Thyroid gland (tissue), 4 donors: ENCODE measurements around the gene E2F7. TPM values are rescaled to one million over a fixed set of nuclear protein-coding genes. Genes with fewer than 3 reads are reported as not detected.
"Not testable (repeated sequence)": the region's sequence is repeated elsewhere in the genome, so short reads cannot be mapped to it uniquely, and the experiment has no call there.

Experiments used
- DNase-seq, 2 donors: peaks; one replicate each; pipeline ENCODE4 v3.0.0-alpha.2; 2019
- H3K27ac ChIP-seq, 3 donors: fragments of 200-600 bp; sonication (generic); 1 replicate in 2 of 3; 2 replicates in 1 of 3; pipeline ENCODE4 v1.5.1; 2016 to 2019; ENCODE audit warnings: mild to moderate bottlenecking in 1 of 3, moderate library complexity in 1 of 3
- H3K27me3 ChIP-seq: fragments of 200-600 bp; sonication (generic); one replicate; pipeline ENCODE4 v1.5.1; 2019
- H3K36me3 ChIP-seq, 2 donors: fragments of 200-600 bp; sonication (generic); one replicate each; pipeline ENCODE4 v1.5.1; 2016 to 2019
- H3K4me1 ChIP-seq, 2 donors: fragments of 200-600 bp; sonication (generic); one replicate each; pipeline ENCODE4 v1.5.1; 2017 to 2019
- H3K4me3 ChIP-seq, 3 donors: fragments of 200-600 bp; sonication (generic); replicated peaks in 1 of 3; 1 replicate in 2 of 3; 2 replicates in 1 of 3; pipeline ENCODE4 v1.5.1; 2016; ENCODE audit warnings: mild to moderate bottlenecking in 1 of 3
- H3K9me3 ChIP-seq: fragments of 200-600 bp; sonication (generic); one replicate; pipeline ENCODE4 v1.5.1; 2017
- POLR2A ChIP-seq, 2 donors: fragments of 450-650 bp; IDR thresholded peaks; one replicate each; pipeline ENCODE4 v1.6.1; 2017; ENCODE audit warnings: antibody characterized with exemption in 2 of 2, mild to moderate bottlenecking in 2 of 2, moderate library complexity in 1 of 2
- WGBS, 2 donors: methylation state at CpG; one replicate each; pipeline ENCODE4 v1.1.5; 2017; 5-methylcytosine and 5-hydroxymethylcytosine counted together
- intact Hi-C: fragments of 100-400 bp; cut with DNase I; formaldehyde crosslinking; loops from one replicate; pipeline ENCODE4 v1.15.1; 2023
- total RNA-seq, 4 donors: library from RNA; depleted of rRNA; stranded (reverse); fragments of >200 nt; gene quantifications; one replicate each; pipeline ENCODE4 v1.2.3, GENCODE V29; 2016
- TF ChIP-seq, protein P1 (sequence below), 6 experiments: fragments of 200-600 bp in 3 of 6; fragments of 450-650 bp in 3 of 6; sonication (generic) in 3 of 6; IDR thresholded peaks; one replicate each; pipeline ENCODE4 v1.5.1; 2016 to 2019; ENCODE audit warnings: antibody characterized with exemption in 6 of 6, mild to moderate bottlenecking in 2 of 6, inconsistent platforms in 1 of 6, moderate library complexity in 1 of 6

Gene E2F7
- total RNA-seq, 4 donors from 2014 or later: 4.6 TPM; not detected in 3

DNA sequence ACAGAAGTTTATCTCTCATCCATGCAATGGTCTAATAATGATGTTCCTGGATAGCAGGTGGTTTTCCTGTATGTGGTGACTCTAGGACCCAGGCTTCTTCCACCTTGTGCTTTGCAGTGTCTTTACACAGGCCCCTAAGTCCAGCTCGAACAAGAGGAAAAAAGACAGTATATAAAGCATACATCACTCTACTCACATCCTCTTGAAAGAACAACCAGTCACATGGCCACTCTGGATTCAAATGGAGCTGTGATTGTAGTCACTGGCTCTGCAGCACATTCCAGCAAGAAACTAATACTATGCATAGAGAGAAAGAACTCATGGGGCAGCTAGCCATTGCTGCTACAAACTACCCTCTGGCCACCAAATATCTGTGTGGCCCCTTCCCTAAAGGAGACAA is 11.5 kb upstream of the E2F7 start:
- no peak overlapping the region for H3K27ac ChIP-seq
- no peak for DNase-seq
- no peak overlapping the region for H3K4me3 ChIP-seq
- intact Hi-C loops: no loop called here
- WGBS, 2 donors: 22 to 39% methylated on average over 1 of the region's 1 CpG
- no peaks in the 10 kb centered on the region for H3K4me1 ChIP-seq
- no peaks in the 10 kb centered on the region for H3K27me3 ChIP-seq
- TF ChIP-seq, protein P1, sequence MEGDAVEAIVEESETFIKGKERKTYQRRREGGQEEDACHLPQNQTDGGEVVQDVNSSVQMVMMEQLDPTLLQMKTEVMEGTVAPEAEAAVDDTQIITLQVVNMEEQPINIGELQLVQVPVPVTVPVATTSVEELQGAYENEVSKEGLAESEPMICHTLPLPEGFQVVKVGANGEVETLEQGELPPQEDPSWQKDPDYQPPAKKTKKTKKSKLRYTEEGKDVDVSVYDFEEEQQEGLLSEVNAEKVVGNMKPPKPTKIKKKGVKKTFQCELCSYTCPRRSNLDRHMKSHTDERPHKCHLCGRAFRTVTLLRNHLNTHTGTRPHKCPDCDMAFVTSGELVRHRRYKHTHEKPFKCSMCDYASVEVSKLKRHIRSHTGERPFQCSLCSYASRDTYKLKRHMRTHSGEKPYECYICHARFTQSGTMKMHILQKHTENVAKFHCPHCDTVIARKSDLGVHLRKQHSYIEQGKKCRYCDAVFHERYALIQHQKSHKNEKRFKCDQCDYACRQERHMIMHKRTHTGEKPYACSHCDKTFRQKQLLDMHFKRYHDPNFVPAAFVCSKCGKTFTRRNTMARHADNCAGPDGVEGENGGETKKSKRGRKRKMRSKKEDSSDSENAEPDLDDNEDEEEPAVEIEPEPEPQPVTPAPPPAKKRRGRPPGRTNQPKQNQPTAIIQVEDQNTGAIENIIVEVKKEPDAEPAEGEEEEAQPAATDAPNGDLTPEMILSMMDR (IDR thresholded peaks at IDR 0.05): no peak
- no peak for TF ChIP-seq POLR2A (IDR thresholded peaks at IDR 0.05)
- no peaks in the 10 kb centered on the region for H3K9me3 ChIP-seq
- no peaks in the 10 kb centered on the region for H3K36me3 ChIP-seq

DNA sequence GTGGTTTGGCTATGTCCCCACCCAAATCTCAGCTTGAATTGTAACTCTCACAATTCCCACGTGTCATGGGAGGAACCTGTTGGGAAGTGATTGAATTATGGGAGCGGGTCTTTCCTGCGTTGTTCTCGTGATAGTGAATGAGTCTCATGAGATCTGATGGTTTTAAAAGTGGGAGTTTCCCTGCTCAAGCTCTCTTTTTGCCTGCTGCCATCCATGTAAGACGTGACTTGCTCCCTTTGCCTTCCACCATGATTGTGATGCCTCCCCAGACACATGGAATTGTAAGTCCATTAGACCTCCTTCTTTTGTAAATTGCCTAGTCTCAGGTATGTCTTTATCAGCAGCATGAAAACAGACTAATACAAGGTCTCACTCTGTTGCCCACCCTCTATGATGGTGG is 8.5 kb upstream of the E2F7 start:
- 94 to 96% methylated on average over 5 of the region's 5 CpGs for WGBS, 2 donors
- H3K27me3 ChIP-seq, H3K27ac ChIP-seq, DNase-seq, H3K4me3 ChIP-seq, H3K4me1 ChIP-seq, H3K36me3 ChIP-seq, H3K9me3 ChIP-seq, intact Hi-C loops: not testable (repeated sequence)

DNA sequence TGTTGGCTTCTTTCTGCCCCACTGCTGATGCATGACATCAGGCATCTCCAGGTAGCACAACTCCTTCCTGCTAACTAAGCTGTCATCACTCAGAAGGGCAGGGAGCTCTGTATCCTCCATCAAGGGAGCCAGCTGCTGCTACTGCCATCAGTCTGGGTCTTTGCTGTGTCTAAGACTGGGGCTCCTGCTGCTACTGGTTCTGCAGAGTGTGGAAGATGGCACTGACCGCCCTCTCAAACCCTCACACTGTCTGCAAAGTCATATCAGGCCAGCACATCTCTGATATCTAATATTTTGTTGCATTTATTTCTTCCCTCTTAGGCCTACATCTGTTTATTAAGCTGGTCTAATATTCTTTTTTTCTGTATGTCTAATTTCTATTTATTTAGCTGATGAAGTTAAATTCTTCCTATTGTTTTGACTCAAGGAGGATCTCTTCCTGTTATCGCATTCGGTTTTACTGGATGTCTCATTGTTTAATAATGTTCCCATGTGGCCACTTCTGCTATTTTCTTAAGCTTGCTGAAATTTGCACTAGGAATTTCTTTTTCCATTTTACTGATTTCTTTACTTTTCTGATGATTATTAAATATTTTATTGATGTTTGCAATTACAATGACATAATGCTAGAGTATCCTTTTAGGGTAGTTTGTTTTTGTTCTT is 7.6 kb upstream of the E2F7 start:
- H3K4me1 ChIP-seq: no peaks in the 10 kb centered on the region
- no peak for TF ChIP-seq POLR2A (IDR thresholded peaks at IDR 0.05)
- H3K27me3 ChIP-seq: no peaks in the 10 kb centered on the region
- WGBS, 2 donors: 84 to 88% methylated on average over 3 of the region's 3 CpGs
- no peak overlapping the region for H3K27ac ChIP-seq
- intact Hi-C loops: no loop called here
- no peak for DNase-seq
- no peaks in the 10 kb centered on the region for H3K9me3 ChIP-seq
- H3K4me3 ChIP-seq: no peak overlapping the region
- H3K36me3 ChIP-seq: no peaks in the 10 kb centered on the region

GRCh38 chr12:77070800-77071449 is 5.6 kb upstream of the E2F7 start:
- Histone ChIP-seq H3K27ac (no peak overlapping the region), H3K27me3 (no peaks in the 10 kb centered on the region), H3K4me3 (no peak overlapping the region), H3K9me3 (no peaks in the 10 kb centered on the region), H3K4me1 (no peaks in the 10 kb centered on the region), H3K36me3 (no peaks in the 10 kb centered on the region)
- intact Hi-C loops: no loop called here
- WGBS, 2 donors: 80 to 85% methylated on average over 5 of the region's 5 CpGs
- TF ChIP-seq, protein P1 (IDR thresholded peaks at IDR 0.05): no peak
- no peak for TF ChIP-seq POLR2A (IDR thresholded peaks at IDR 0.05)
- no peak for DNase-seq

GRCh38 chr12:77070382-77070781 is 5.0 kb upstream of the E2F7 start:
- no peaks in the 10 kb centered on the region for H3K27me3 ChIP-seq
- H3K9me3 ChIP-seq: no peaks in the 10 kb centered on the region
- intact Hi-C loops: no loop called here
- no peak for TF ChIP-seq POLR2A (IDR thresholded peaks at IDR 0.05)
- TF ChIP-seq, protein P1 (IDR thresholded peaks at IDR 0.05): no peak
- H3K27ac ChIP-seq: no peak overlapping the region
- H3K4me3 ChIP-seq: no peak overlapping the region
- H3K4me1 ChIP-seq: no peaks in the 10 kb centered on the region
- no peaks in the 10 kb centered on the region for H3K36me3 ChIP-seq
- DNase-seq: no peak
- 83 to 86% methylated on average over 3 of the region's 3 CpGs for WGBS, 2 donors

DNA sequence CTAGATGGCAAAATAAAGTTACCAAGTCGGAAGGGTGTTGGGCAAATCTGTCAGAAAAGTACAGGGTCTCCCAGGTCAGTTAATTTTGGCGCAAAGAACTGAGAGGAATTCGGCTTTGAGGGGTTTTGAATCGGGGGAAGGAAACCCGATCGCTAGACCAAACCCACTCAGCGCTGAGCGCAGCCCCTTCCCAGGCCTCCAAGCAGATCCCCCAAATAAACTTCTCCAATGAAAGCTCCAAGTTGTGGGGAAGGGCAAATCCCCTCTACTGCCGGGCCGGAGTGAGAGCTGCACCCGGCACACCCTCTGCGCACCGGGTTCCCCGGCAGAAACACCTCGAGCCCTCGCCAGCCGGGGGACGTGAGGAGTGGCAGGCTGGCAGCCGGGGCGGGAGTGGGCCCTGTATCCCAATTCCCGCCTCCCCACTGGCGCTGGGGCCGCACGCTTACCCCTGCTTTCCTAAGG is 441 bp downstream of the E2F7 start:
- H3K9me3 ChIP-seq: no peaks in the 10 kb centered on the region
- TF ChIP-seq, protein P1 (IDR thresholded peaks at IDR 0.05): no peak
- TF ChIP-seq POLR2A (IDR thresholded peaks at IDR 0.05): no peak
- H3K4me1 ChIP-seq: peaks cover 0 to 7% of the 10 kb centered on the region in 2 donors
- H3K27me3 ChIP-seq: no peaks in the 10 kb centered on the region
- H3K4me3 ChIP-seq: peak overlapping the region; percentile 37 to 80 (median 74)
- H3K27ac ChIP-seq: no peak overlapping the region
- WGBS, 2 donors: 2 to 5% methylated on average over 8 to 24 of the region's 24 CpGs
- intact Hi-C loops: no loop called here
- no peak for DNase-seq
- H3K36me3 ChIP-seq: no peaks in the 10 kb centered on the region
